ENCODE results near the gene CRYBG1. TPM values are rescaled to one million over a fixed set of nuclear protein-coding genes. Genes with fewer than 3 reads are reported as not detected.

CRYBG1 gene
- total and polyA plus RNA-seq, 8 donors = 9.9 to 37.1 (median 14.4) TPM

DNA sequence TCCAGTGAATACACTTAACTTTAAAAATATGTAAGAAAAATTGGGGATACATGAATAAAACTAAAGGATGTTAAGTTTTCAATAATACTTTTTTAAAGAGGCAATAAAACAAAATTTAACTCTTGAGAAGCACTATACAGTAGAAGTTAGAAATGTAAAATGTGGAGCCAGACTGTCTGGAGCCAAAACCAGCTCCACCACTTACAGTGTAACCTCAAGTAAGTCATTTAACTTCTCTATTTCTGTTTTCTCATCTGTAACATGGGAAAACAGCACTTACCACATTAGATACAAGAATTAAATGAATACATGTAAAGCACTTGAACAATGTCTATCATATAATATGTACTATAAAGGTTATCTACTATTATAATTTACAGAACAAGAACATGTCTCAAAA is 41.7 kb upstream of the CRYBG1 start:
- Histone ChIP-seq H3K27ac (no peak overlapping the region), H3K9me3 (no peaks in the 10 kb centered on the region), H3K27me3 (no peaks in the 10 kb centered on the region), H3K4me3 (no peak overlapping the region), H3K4me1 (peaks cover 0 to 29% of the 10 kb centered on the region in 2 donors), H3K36me3 (peaks cover 0 to 20% of the 10 kb centered on the region in 2 donors)
- TF ChIP-seq, protein P1, sequence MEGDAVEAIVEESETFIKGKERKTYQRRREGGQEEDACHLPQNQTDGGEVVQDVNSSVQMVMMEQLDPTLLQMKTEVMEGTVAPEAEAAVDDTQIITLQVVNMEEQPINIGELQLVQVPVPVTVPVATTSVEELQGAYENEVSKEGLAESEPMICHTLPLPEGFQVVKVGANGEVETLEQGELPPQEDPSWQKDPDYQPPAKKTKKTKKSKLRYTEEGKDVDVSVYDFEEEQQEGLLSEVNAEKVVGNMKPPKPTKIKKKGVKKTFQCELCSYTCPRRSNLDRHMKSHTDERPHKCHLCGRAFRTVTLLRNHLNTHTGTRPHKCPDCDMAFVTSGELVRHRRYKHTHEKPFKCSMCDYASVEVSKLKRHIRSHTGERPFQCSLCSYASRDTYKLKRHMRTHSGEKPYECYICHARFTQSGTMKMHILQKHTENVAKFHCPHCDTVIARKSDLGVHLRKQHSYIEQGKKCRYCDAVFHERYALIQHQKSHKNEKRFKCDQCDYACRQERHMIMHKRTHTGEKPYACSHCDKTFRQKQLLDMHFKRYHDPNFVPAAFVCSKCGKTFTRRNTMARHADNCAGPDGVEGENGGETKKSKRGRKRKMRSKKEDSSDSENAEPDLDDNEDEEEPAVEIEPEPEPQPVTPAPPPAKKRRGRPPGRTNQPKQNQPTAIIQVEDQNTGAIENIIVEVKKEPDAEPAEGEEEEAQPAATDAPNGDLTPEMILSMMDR (IDR thresholded peaks at IDR 0.05) = no peak
- intact Hi-C loops (cut with DNase I) = no loop called here
- DNase-seq (no peak), ATAC-seq (no peak)

DNA sequence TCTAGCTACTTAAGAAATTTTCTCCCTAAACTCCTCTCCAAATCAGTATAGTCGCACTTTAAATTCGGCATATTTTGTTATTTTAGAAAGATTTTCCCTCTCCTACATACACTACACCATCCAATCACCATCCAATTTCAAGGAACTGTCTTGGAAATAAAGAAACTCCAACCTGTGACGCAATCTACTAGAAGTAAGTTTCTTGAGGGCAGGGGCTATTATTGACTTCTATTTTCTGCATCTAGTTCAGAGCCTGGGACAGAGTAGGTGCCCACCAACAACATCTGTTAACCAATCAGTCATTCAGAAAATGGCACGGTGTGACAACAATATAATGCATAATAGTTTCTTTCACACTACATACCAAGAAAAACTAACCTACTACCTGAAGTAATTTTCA is 38.6 kb upstream of the CRYBG1 start:
- H3K4me1 ChIP-seq = peaks cover 0 to 33% of the 10 kb centered on the region in 2 donors
- H3K9me3 ChIP-seq = no peaks in the 10 kb centered on the region
- DNase-seq = no peak
- ATAC-seq = no peak
- intact Hi-C loops (cut with DNase I) = no loop called here
- H3K4me3 ChIP-seq = no peak overlapping the region
- H3K36me3 ChIP-seq = no peaks in the 10 kb centered on the region
- TF ChIP-seq, protein P1 (IDR thresholded peaks at IDR 0.05) = no peak
- no peak overlapping the region for H3K27ac ChIP-seq
- no peaks in the 10 kb centered on the region for H3K27me3 ChIP-seq

DNA sequence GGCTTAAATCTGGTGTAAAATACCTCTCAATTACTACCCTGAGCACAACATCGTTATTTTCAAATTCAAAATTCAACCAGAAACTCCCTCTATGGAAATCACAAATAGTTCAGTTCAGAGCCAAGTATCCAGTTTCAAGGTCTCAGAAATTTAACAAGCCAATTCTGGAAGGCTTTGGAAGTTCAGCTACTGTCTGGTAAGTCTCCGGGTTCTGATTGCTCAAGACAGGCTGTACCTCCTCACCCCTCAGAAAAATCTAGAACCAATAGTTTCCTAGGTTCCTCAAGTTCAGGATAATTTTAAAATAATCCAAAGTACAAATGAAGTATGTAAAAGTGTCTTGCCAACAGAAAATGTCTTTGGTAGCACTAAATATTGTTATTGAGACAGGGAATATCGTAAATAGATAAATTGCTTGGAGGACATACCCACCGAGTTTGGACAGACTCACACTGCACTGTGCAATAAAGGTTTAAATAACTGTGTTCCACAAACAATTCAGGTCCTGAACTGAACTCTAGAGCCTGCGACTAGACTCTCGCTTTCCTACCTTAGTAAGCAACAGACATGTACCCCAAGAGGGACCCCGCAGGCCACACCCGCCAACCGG is 35.7 kb upstream of the CRYBG1 start:
- TF ChIP-seq, protein P1 (IDR thresholded peaks at IDR 0.05) = no peak

DNA sequence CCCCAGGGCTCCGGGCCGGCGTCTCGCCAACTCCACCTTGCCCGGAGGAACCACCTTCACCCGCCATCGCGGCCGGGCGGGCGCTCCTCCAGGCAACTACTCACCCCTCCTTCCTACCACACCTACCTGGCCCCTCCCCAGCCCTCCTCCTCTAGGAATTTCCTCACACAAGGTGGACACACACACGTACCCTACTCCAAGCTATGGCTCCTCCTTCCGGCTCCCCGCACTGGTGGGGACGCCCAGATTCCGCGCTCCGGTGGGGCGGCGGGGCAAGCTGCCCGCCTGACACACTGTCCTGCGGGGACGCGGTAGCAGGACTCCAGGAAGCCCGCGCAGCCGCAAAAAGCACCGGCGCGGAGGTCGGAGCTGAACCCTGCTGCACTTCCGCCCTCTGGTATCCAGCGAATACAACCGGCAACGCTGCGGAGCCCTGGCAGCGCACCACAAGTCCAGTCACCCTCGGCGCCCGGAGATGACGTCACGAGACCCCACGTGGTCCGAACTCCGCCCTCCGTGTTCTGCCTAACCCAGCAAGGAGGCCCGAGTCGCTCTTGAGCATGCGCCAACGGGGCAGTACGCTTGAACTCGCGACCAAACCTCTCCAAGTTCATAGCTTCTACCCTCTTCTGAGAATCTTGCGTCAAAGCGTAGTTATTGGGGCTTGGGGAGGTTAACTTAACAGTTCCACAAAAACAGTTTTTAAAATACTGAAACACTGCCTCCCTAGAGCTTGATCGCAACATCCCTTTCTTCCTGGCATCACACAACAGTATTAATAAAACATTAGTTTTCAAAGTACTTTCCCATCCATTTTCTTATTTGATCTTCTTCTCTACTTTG is 35.0 kb upstream of the CRYBG1 start, which contains the start of gene ATG5:
Gene ATG5 (minus strand): TSS at position 425 of the 843 bp plus-strand sequence. CDS start 9,552 bp downstream, outside the sequence.
- intact Hi-C loops (cut with DNase I) = no loop called here
- peak; percentile 92 for ATAC-seq

More for the DNA sequence above, 35.7 kb upstream of the CRYBG1 start:
- Histone ChIP-seq H3K4me1 (peaks cover 0 to 30% of the 10 kb centered on the region in 2 donors), H3K27ac (peak overlapping the region; percentile 89 to 99), H3K36me3 (no peaks in the 10 kb centered on the region), H3K9me3 (no peaks in the 10 kb centered on the region), H3K4me3 (peak overlapping the region; percentile 86 to 87), H3K27me3 (peaks cover 0 to 4% of the 10 kb centered on the region in 2 donors)
- DNase-seq = peak in 2 of 4 donors; percentile 7 to 11
- ATAC-seq = peak; percentile 32
- intact Hi-C loops (cut with DNase I) = no loop called here

More for the DNA sequence above, 35.0 kb upstream of the CRYBG1 start, which contains the start of gene ATG5:
- Histone ChIP-seq H3K27ac (peak within 1 kb of the TSS; percentile 89 to 99), H3K36me3 (no peaks in the 10 kb centered on the region), H3K27me3 (peaks cover 0 to 8% of the 10 kb centered on the region in 2 donors), H3K4me3 (peak within 1 kb of the TSS; percentile 86 to 87), H3K4me1 (peaks cover 0 to 30% of the 10 kb centered on the region in 2 donors), H3K9me3 (no peaks in the 10 kb centered on the region)
- peak; percentile 97 to 100 (median 98) for DNase-seq
- TF ChIP-seq, protein P1 (IDR thresholded peaks at IDR 0.05) = no peak

Measured in left lung (tissue), 10 donors.